Pancreas (tissue), 10 donors: ENCODE measurements around the gene MYOM3. TPM values are rescaled to one million over a fixed set of nuclear protein-coding genes. Genes with fewer than 3 reads are reported as not detected.

Experiments used
- ATAC-seq, 4 donors: fragments of 200-7000 bp; cut with Tn5 transposase; one replicate each; pipeline versions ENCODE4 v1.8.0 to v1.9.1; 2020; ENCODE audit warnings: mild to moderate bottlenecking in 4 of 4, moderate library complexity in 4 of 4
- DNase-seq, 6 donors: peaks; one replicate each; pipeline ENCODE4 v3.0.0-alpha.2; 2020
- FAIRE-seq: peaks from 2 replicates; lab custom pipeline; 2012; peaks lifted over from hg19 to GRCh38; lab: Jason Lieb, UNC
- H3K27ac ChIP-seq, 4 donors: fragments of 200-600 bp; sonication (generic); 1 replicate in 3 of 4; 2 replicates in 1 of 4; pipeline versions ENCODE4 v1.5.0 to v1.8.0; 2020
- H3K27me3 ChIP-seq, 4 donors: fragments of 200-600 bp; one replicate each; pipeline ENCODE4 v1.8.0; 2021
- H3K36me3 ChIP-seq, 3 donors: fragments of 200-600 bp; sonication (generic) in 1 of 3; one replicate each; pipeline versions ENCODE4 v1.5.0 to v1.8.0; 2020 to 2021
- H3K4me1 ChIP-seq, 3 donors: fragments of 200-600 bp; one replicate each; pipeline ENCODE4 v1.8.0; 2021
- H3K4me3 ChIP-seq, 4 donors: fragments of 200-600 bp; sonication (generic) in 2 of 4; one replicate each; pipeline versions ENCODE4 v1.5.0 to v1.8.0; 2020 to 2021
- H3K9me3 ChIP-seq, 4 donors: fragments of 200-600 bp; one replicate each; pipeline ENCODE4 v1.8.0; 2021
- CTCF ChIP-seq, 4 donors: fragments of 200-600 bp; sonication (generic) in 3 of 4; IDR thresholded peaks; one replicate each; pipeline versions ENCODE4 v1.5.0 to v1.8.0; 2021; ENCODE audit warnings: antibody characterized with exemption in 4 of 4
- WGBS, 2 donors: extraction: QIAGEN DNeasy Blood & Tissue Kit; methylation state at CpG; one replicate each; pipeline ENCODE4 v1.1.7; 2013; 5-methylcytosine and 5-hydroxymethylcytosine counted together
- intact Hi-C, 3 donors: fragments of 100-400 bp; cut with DNase I; formaldehyde crosslinking; loops; one replicate each; pipeline versions ENCODE4 v1.11.1 to v1.14.2; 2022
- polyA plus RNA-seq, 2 donors: library from polyadenylated mRNA; stranded (reverse); fragments of 200-250 nt; gene quantifications; one replicate each; pipeline ENCODE4 v1.2.3, GENCODE V29; 2013
- total RNA-seq, 6 donors: library from RNA; stranded (reverse); fragmentation: NEBNext Ultra II Directional in 4 of 6; extraction: Animal tissue kit (Norgen Biotek cat#: 25700) in 4 of 6; gene quantifications; one replicate each; pipeline versions ENCODE4 v1.2.1 to v1.2.4, GENCODE V29; 2021 to 2023
- donor health status: healthy with polysubstance abuse.
- donor health status: DM: no; HTN: no; CAD: no; lungs with moderate emphysema.
- donor health status: DM: no; HTN: no; CAD: no.
- donor health status: control.
- donor health status: control.
- donor health status: Bipolar disorder and iron deficiency.
- donor health status: DM: yes; HTN: yes; CAD: no.
- donor health status: DM: no; HTN: no; CAD: no.
- donor health status: DM: no; HTN: no; CAD: no.
- donor health status: DM: yes; HTN: yes; CAD: no.

Gene MYOM3
- total and polyA plus RNA-seq, 8 donors = 0.38 to 1.7 (median 0.79) TPM

- FAIRE-seq = no peak
- ATAC-seq = peak; percentile 54 to 66 (median 60)
- no peaks in the 10 kb centered on the region for H3K27me3 ChIP-seq
Measured at GRCh38 chr1:24118410-24119242, 6.7 kb upstream of the MYOM3 start.

GRCh38 chr1:24117722-24118409 lies 5.9 kb upstream of the MYOM3 start:
- WGBS, 2 donors = 48 to 55% methylated on average over 14 of the region's 14 CpGs
- no peaks in the 10 kb centered on the region for H3K9me3 ChIP-seq
- H3K4me1 ChIP-seq = peaks cover 46 to 57% (median 55%) of the 10 kb centered on the region in 3 donors
- DNase-seq (peak; percentile 44 to 80 (median 64)), ATAC-seq (peak; percentile 0 to 7 (median 5)), FAIRE-seq (no peak)
- peaks cover 0 to under 1% (median 0%) of the 10 kb centered on the region in 3 donors for H3K36me3 ChIP-seq
- intact Hi-C loops = no loop called here
- H3K27ac ChIP-seq = peak overlapping the region; percentile 83 to 91 (median 85)
- no peak overlapping the region for H3K4me3 ChIP-seq
- no peak for TF ChIP-seq CTCF (IDR thresholded peaks at IDR 0.05)
- H3K27me3 ChIP-seq = no peaks in the 10 kb centered on the region

More at GRCh38 chr1:24118410-24119242, 6.7 kb upstream of the MYOM3 start:
- 27 to 33% methylated on average over 8 of the region's 8 CpGs for WGBS, 2 donors
- H3K4me1 ChIP-seq = peaks cover 46 to 57% (median 55%) of the 10 kb centered on the region in 3 donors
- H3K36me3 ChIP-seq = peaks cover 0 to 8% (median 0%) of the 10 kb centered on the region in 3 donors
- intact Hi-C loops = no loop called here
- TF ChIP-seq CTCF (IDR thresholded peaks at IDR 0.05) = no peak
- peak; percentile 67 to 96 (median 89) for DNase-seq
- H3K27ac ChIP-seq = peak overlapping the region; percentile 83 to 91 (median 85)
- no peak overlapping the region for H3K4me3 ChIP-seq
- H3K9me3 ChIP-seq = no peaks in the 10 kb centered on the region

- peak overlapping the region in 3 of 4 donors; percentile 83 to 91 (median 86) for H3K27ac ChIP-seq
- no peaks in the 10 kb centered on the region for H3K27me3 ChIP-seq
- H3K9me3 ChIP-seq = no peaks in the 10 kb centered on the region
- intact Hi-C loops = no loop called here
- no peak for DNase-seq
- no peak for ATAC-seq
- H3K36me3 ChIP-seq = no peaks in the 10 kb centered on the region
- 91 to 94% methylated on average over 2 of the region's 2 CpGs for WGBS, 2 donors
- H3K4me3 ChIP-seq = no peak overlapping the region
- H3K4me1 ChIP-seq = peaks cover 46 to 56% (median 51%) of the 10 kb centered on the region in 3 donors
- no peak for FAIRE-seq
- TF ChIP-seq CTCF (IDR thresholded peaks at IDR 0.05) = no peak
Measured at GRCh38 chr1:24117132-24117531, 5.2 kb upstream of the MYOM3 start.

GRCh38 chr1:24114753-24115152 lies 2.8 kb upstream of the MYOM3 start:
- Histone ChIP-seq H3K27ac (no peak overlapping the region), H3K27me3 (no peaks in the 10 kb centered on the region), H3K4me3 (no peak overlapping the region), H3K9me3 (no peaks in the 10 kb centered on the region), H3K4me1 (peaks cover 22 to 32% (median 28%) of the 10 kb centered on the region in 3 donors), H3K36me3 (no peaks in the 10 kb centered on the region)
- intact Hi-C loops = loop anchor here in 2 of 3 donors (5.0 kb wide), 1 partner anchor 42 kb away; no protein-coding TSS in a partner anchor
- TF ChIP-seq CTCF (IDR thresholded peaks at IDR 0.05) = no peak
- ATAC-seq (no peak), DNase-seq (peak in 1 of 6 donors; percentile 43), FAIRE-seq (no peak)
- WGBS, 2 donors = 78 to 82% methylated on average over 6 of the region's 6 CpGs
